Measurements from ENCODE around the gene SLC3A2. TPM values are rescaled to one million over a fixed set of nuclear protein-coding genes. Genes with fewer than 3 reads are reported as not detected.
A peak's percentile ranks its signal among the peaks of the same experiment; 100 is the strongest.

The SLC3A2 gene
- total and polyA plus RNA-seq, 2 donors (not counting 3 experiments of a cell fraction or from before 2014, with no cell fraction given) = 208 to 337 TPM

DNA sequence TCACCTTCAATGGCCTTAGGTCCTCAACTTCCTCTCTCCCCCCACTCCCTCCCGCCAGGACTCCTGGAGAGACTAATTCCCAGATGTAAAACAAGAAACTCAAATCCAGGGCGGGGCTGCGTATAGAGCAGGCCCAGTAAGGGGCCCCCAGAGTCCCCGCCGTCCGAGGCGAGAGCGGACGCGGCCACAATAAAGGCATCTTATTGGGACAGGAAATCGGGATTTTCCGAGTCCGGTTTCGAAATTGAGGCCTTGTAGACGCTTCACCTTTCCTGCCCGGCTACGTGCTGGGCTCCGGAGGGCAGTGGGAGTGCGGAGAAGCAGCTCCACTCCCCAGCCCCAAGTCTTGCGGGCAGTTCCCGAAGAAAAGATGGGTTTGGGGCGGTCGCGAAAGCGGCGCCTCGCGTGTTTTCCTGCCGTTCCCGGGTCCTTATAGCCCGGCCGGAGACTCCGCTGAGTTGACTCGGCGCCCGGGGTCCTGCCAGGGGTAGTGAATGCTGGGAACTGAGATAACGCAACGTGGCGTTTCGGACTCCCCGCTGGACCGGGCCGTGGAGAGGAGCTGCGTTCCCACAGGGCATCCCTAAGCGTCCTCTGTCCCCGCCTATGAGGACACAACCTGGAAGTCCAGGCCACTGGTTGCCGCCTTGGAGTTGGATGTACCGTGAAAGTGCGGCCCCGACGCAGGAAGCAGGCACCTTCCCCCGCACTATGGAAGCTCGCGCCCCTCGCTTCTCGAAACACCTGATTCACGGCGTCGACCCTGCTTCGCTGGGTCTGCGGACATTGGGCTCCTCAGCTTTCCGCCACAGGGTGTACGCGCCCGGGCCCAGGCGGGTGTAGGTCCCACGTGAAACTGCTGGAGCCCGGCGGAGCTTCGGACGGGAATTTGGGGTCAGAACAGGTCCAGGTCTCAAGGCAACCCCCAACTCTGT lies 45.3 kb downstream of the SLC3A2 start:
- Histone ChIP-seq H3K4me3 (replicated peaks in 1 of 3; ENCODE audit: insufficient read depth in 1 of 3, low read depth in 1 of 3, low read length in 3 of 3) (peak overlapping the region in 2 of 3 experiments; percentile 17 to 22), H3K36me3 (ENCODE audit: control insufficient read depth in 2 of 2, extremely low read depth in 1 of 2, insufficient read depth in 2 of 2, low read length in 2 of 2) (no peaks in the 10 kb centered on the region), H3K4me1 (ENCODE audit: control insufficient read depth, extremely low read depth, insufficient read depth, low read length) (peaks cover 6% of the 10 kb centered on the region), H4K20me1 (replicated peaks; ENCODE audit: control insufficient read depth, extremely low read depth, insufficient read depth, low read length) (no peaks in the 10 kb centered on the region), H3K27me3 (ENCODE audit: control insufficient read depth in 2 of 2, insufficient read depth in 2 of 2, low read length in 2 of 2) (peaks cover 37 to 52% of the 10 kb centered on the region in 2 experiments), H3K27ac (ENCODE audit: insufficient read depth, low read depth, low read length) (no peak overlapping the region), H3K79me2 (ENCODE audit: control insufficient read depth, insufficient read depth, low read length) (no peaks in the 10 kb centered on the region), H3K9me1 (replicated peaks; ENCODE audit: control insufficient read depth, extremely low read depth, insufficient read depth, low read length) (no peaks in the 10 kb centered on the region), H3K9me3 (replicated peaks; ENCODE audit: control insufficient read depth, insufficient read depth, low read length) (no peaks in the 10 kb centered on the region), H3K9ac (replicated peaks; ENCODE audit: extremely low read depth, insufficient read depth, low read length) (no peak overlapping the region), H2AFZ (ENCODE audit: low read depth, low read length) (peak overlapping the region; percentile 3), H3K4me2 (ENCODE audit: insufficient read depth, low read length) (peak overlapping the region; percentile 72)
- dilution Hi-C loops (cut with MboI; ENCODE audit: extremely low pct_ligation_motif_present, low sequenced_read_pairs) (no loop called here), intact Hi-C loops (cut with micrococcal nuclease) (no loop called here)
- TF ChIP-seq, protein P1, sequence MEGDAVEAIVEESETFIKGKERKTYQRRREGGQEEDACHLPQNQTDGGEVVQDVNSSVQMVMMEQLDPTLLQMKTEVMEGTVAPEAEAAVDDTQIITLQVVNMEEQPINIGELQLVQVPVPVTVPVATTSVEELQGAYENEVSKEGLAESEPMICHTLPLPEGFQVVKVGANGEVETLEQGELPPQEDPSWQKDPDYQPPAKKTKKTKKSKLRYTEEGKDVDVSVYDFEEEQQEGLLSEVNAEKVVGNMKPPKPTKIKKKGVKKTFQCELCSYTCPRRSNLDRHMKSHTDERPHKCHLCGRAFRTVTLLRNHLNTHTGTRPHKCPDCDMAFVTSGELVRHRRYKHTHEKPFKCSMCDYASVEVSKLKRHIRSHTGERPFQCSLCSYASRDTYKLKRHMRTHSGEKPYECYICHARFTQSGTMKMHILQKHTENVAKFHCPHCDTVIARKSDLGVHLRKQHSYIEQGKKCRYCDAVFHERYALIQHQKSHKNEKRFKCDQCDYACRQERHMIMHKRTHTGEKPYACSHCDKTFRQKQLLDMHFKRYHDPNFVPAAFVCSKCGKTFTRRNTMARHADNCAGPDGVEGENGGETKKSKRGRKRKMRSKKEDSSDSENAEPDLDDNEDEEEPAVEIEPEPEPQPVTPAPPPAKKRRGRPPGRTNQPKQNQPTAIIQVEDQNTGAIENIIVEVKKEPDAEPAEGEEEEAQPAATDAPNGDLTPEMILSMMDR (IDR thresholded peaks at IDR 0.05; ENCODE audit: extremely low read depth in 1 of 2, insufficient read depth in 1 of 2, low read depth in 1 of 2, low read length in 2 of 2) = no peak
- TF ChIP-seq GATA2 (IDR thresholded peaks at IDR 0.05; ENCODE audit: insufficient read depth, insufficient read length, low read depth, low read length) (no peak), MYC (IDR thresholded peaks at IDR 0.05; ENCODE audit: low read depth, low read length) (no peak), POLR2A (IDR thresholded peaks at IDR 0.05; ENCODE audit: low read depth, low read length) (no peak), EZH2 (IDR thresholded peaks at IDR 0.05; ENCODE audit: borderline replicate concordance, low read depth, low read length, severe bottlenecking) (peak; percentile 96)
- TF ChIP-seq, protein P2, sequence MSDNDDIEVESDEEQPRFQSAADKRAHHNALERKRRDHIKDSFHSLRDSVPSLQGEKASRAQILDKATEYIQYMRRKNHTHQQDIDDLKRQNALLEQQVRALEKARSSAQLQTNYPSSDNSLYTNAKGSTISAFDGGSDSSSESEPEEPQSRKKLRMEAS (IDR thresholded peaks at IDR 0.05; ENCODE audit: insufficient read depth, insufficient read length) = no peak
- ChIA-PET CTCF (interaction anchor here (0.8 to 1.4 kb wide), 3 partner anchors 17 to 98 kb away, joined by 3 to 8 read pairs (median 3); no protein-coding TSS in a partner anchor), POLR2A (no interaction called here)
- DNase-seq (ENCODE audit: low read depth, low spot score) = no peak
- BruUV-seq (replicated peaks) = no TSS peak
- no peak for FAIRE-seq

Measured in endothelial cell of umbilical vein (primary cell).